ENCODE data around the gene PPP4C. TPM values are rescaled to one million over a fixed set of nuclear protein-coding genes. Genes with fewer than 3 reads are reported as not detected.

The PPP4C gene
- total and polyA plus RNA-seq, 2 of the 8 experiments (the other 6 are each of a cell fraction or from before 2014, with no cell fraction given) = 148 to 298 TPM

DNA sequence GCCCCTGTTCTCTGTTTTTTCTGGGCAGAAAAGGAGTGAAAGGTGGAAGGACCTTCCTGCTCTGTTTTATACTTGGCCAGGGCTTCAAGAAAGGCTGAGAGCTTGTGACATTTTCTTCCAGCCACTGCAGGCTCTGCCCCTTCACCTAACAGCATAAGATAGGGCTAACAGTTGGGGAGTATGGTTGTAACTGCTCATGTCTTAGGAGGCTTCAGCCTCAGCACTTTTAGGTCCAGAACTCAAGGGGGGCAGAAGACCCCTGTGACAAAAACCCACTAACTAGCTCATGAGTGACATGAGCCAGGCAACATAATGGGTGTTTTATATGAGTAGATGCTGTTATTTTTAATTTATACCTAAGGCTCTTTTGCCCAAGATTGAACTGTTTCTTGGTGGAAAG, 5.3 kb upstream of the PPP4C start:
- H2AFZ ChIP-seq (ENCODE audit: low read length) = no peak overlapping the region
- H4K8ac ChIP-seq (ENCODE audit: extremely low read depth, insufficient read depth, low read length) = no peak overlapping the region
- H3K79me1 ChIP-seq (ENCODE audit: low read depth, low read length) = peaks cover 9% of the 10 kb centered on the region; the same call in 1 of the 2 replicates
- no peak overlapping the region for H4K5ac ChIP-seq (ENCODE audit: insufficient read length, low read depth, low read length)
- H2BK5ac ChIP-seq (ENCODE audit: low read depth, low read length) = no peak overlapping the region
- POLR2A ChIA-PET (ENCODE audit: partially characterized antibody) = interaction anchor here (0.9 to 21.2 kb wide), 4 partner anchors 8 to 42 kb away, joined by 3 to 353 read pairs (median 78); partner anchors contain the start of genes PPP4C, TBX6 and YPEL3
- peaks cover 16 to 35% of the 10 kb centered on the region in 2 experiments for H4K20me1 ChIP-seq (replicated peaks in 1 of 2; ENCODE audit: control insufficient read depth in 1 of 2, insufficient read depth in 2 of 2, low read length in 2 of 2)
- H3K4me3 ChIP-seq (ENCODE audit: extremely low read depth in 1 of 4, insufficient read depth in 2 of 4, low read depth in 3 of 4, low read length in 4 of 4) = no peak overlapping the region
- CTCF ChIA-PET (ENCODE audit: partially characterized antibody) = interaction anchor here (0.7 to 7.3 kb wide), 4 partner anchors 14 to 116 kb away, joined by 3 to 51 read pairs (median 5); partner anchors contain the start of gene TBX6
- peaks cover 19 to 54% (median 47%) of the 10 kb centered on the region in 4 experiments for H3K36me3 ChIP-seq (ENCODE audit: control insufficient read depth in 2 of 4, insufficient read depth in 4 of 4, low read length in 3 of 4)
- no peak for FAIRE-seq
- H3K14ac ChIP-seq (ENCODE audit: insufficient read length) = no peak overlapping the region
- H3K4me1 ChIP-seq (replicated peaks in 1 of 4; ENCODE audit: control insufficient read depth in 3 of 4, insufficient read depth in 4 of 4, low read length in 3 of 4) = peaks cover 0 to 14% (median 6%) of the 10 kb centered on the region in 4 experiments; a peak in 6 of 7 replicates
- H2AK5ac ChIP-seq (ENCODE audit: low read depth, low read length) = no peak overlapping the region
- no peak overlapping the region for H3K4ac ChIP-seq (replicated peaks; ENCODE audit: insufficient read length, low read depth, low read length)
- no peak for TF ChIP-seq SIN3A (conservative IDR thresholded peaks at IDR 0.05 in 1 of 2, IDR thresholded peaks at IDR 0.05 in 1 of 2; ENCODE audit: low read depth in 1 of 2, low read length in 2 of 2)
- H3K27me3 ChIP-seq (replicated peaks in 1 of 4; ENCODE audit: control insufficient read depth in 3 of 4, extremely low read depth in 1 of 4, insufficient read depth in 3 of 4, low read length in 3 of 4) = no peaks in the 10 kb centered on the region
- peaks cover 2% of the 10 kb centered on the region; the same call in 1 of the 2 replicates for H3K23me2 ChIP-seq (ENCODE audit: low read depth, low read length)
- H3K4me2 ChIP-seq (ENCODE audit: insufficient read depth in 1 of 2, low read depth in 2 of 2, low read length in 2 of 2) = no peak overlapping the region
- no peak overlapping the region for H4K91ac ChIP-seq (replicated peaks; ENCODE audit: insufficient read length, low read length)
- no peak overlapping the region for H3K27ac ChIP-seq (ENCODE audit: low read depth, low read length)
- H2BK15ac ChIP-seq (ENCODE audit: low read length) = no peak overlapping the region
- no peak overlapping the region for H2BK12ac ChIP-seq (ENCODE audit: low read depth, low read length)
- H3K18ac ChIP-seq (ENCODE audit: extremely low read depth, low read length) = no peak overlapping the region
- no peak for DNase-seq (ENCODE audit: low read depth in 1 of 2, low spot score in 2 of 2)
- H2BK120ac ChIP-seq (replicated peaks; ENCODE audit: low read depth, low read length) = no peak overlapping the region
- no peaks in the 10 kb centered on the region for H3K9me3 ChIP-seq (ENCODE audit: insufficient read depth in 2 of 2, low read depth in 1 of 2, low read length in 1 of 2)
- no peak overlapping the region for H3K56ac ChIP-seq (replicated peaks; ENCODE audit: insufficient read length, low read depth, low read length)
- H3K79me2 ChIP-seq (ENCODE audit: control insufficient read depth in 1 of 2, insufficient read depth in 2 of 2, low read length in 2 of 2) = peaks cover 15 to 30% of the 10 kb centered on the region in 2 experiments
- no peak overlapping the region for H2BK20ac ChIP-seq (ENCODE audit: low read length)
- no peak overlapping the region for H3K9ac ChIP-seq (replicated peaks in 1 of 4; ENCODE audit: extremely low read depth in 1 of 4, low read depth in 3 of 4, low read length in 3 of 4)
- no peak overlapping the region for H3K23ac ChIP-seq (ENCODE audit: insufficient read length)
